H1 (cell line): ENCODE data around the gene CCDC7. TPM values are rescaled to one million over a fixed set of nuclear protein-coding genes. Genes with fewer than 3 reads are reported as not detected.

Experiments used
- CTCF ChIA-PET: fragments of 300-600 bp; sonication (Branson Sonifier 250); formaldehyde crosslinking; loops from one replicate; lab custom pipeline; 2021; ENCODE audit not compliant: partially characterized antibody; lab: Charles Lee
- POLR2A ChIA-PET: fragments of 300-600 bp; sonication (Branson Sonifier 250); formaldehyde crosslinking; loops from one replicate; lab custom pipeline; 2021; ENCODE audit warnings: inconsistent platforms; ENCODE audit not compliant: partially characterized antibody; lab: Charles Lee
- DNase-seq, 2 experiments: peaks; one replicate each; pipeline versions ENCODE4 v3.0.0 to v3.0.0-alpha.2; 2010 to 2022; ENCODE audit warnings: low spot score in 2 of 2, low read depth in 1 of 2, mixed read lengths in 1 of 2
- FAIRE-seq: peaks from 2 replicates; lab custom pipeline; 2011; peaks lifted over from hg19 to GRCh38; lab: Jason Lieb, UNC
- H2AFZ ChIP-seq: 2 replicates; pipeline ENCODE4 v1.8.1; 2012; ENCODE audit warnings: low read length, inconsistent platforms
- H2AK5ac ChIP-seq: 2 replicates; pipeline ENCODE4 v1.6.1; 2013; ENCODE audit warnings: low read depth, low read length
- H2BK120ac ChIP-seq: replicated peaks from 2 replicates; pipeline ENCODE3; 2013; ENCODE audit warnings: low read depth, low read length, inconsistent platforms
- H2BK12ac ChIP-seq: 2 replicates; pipeline ENCODE4 v1.6.1; 2013; ENCODE audit warnings: low read depth, low read length
- H2BK15ac ChIP-seq: 2 replicates; pipeline ENCODE4 v1.6.1; 2013; ENCODE audit warnings: low read length
- H2BK20ac ChIP-seq: 2 replicates; pipeline ENCODE4 v1.6.1; 2013; ENCODE audit warnings: low read length
- H2BK5ac ChIP-seq: 2 replicates; pipeline ENCODE4 v1.6.1; 2013; ENCODE audit warnings: low read depth, low read length
- H3K14ac ChIP-seq: 2 replicates; pipeline ENCODE4 v1.6.1; 2013; ENCODE audit warnings: inconsistent platforms; ENCODE audit not compliant: insufficient read length
- H3K18ac ChIP-seq: 2 replicates; pipeline ENCODE4 v1.6.1; 2013; ENCODE audit warnings: low read length; ENCODE audit errors: extremely low read depth
- H3K23ac ChIP-seq: 2 replicates; pipeline ENCODE4 v1.6.1; 2013; ENCODE audit warnings: inconsistent platforms; ENCODE audit not compliant: insufficient read length
- H3K23me2 ChIP-seq: 2 replicates; pipeline ENCODE4 v1.6.1; 2013; ENCODE audit warnings: low read depth, low read length
- H3K27ac ChIP-seq: 2 replicates; pipeline ENCODE4 v1.6.1; 2011; ENCODE audit warnings: low read depth, low read length, inconsistent platforms
- H3K27me3 ChIP-seq, 4 experiments: replicated peaks in 1 of 4; 1 replicate in 1 of 4; 2 replicates in 3 of 4; pipeline versions ENCODE4 v1.6.1 to v1.8.1; 2011 to 2013; ENCODE audit warnings: low read length in 3 of 4, mild to moderate bottlenecking in 3 of 4, inconsistent platforms in 2 of 4, mixed read lengths in 2 of 4, moderate library complexity in 1 of 4; ENCODE audit not compliant: control insufficient read depth in 3 of 4, insufficient read depth in 3 of 4; ENCODE audit errors: extremely low read depth in 1 of 4
- H3K36me3 ChIP-seq, 4 experiments: 2 replicates each; pipeline versions ENCODE4 v1.6.1 to v1.8.1; 2011 to 2013; ENCODE audit warnings: mild to moderate bottlenecking in 4 of 4, low read length in 3 of 4, moderate library complexity in 2 of 4, control low read depth in 1 of 4, inconsistent platforms in 1 of 4; ENCODE audit not compliant: insufficient read depth in 4 of 4, control insufficient read depth in 2 of 4
- H3K4ac ChIP-seq: replicated peaks from 2 replicates; pipeline ENCODE3; 2013; ENCODE audit warnings: low read length, low read depth, mixed read lengths, inconsistent platforms; ENCODE audit not compliant: insufficient read length
- H3K4me1 ChIP-seq, 4 experiments: replicated peaks in 1 of 4; 1 replicate in 1 of 4; 2 replicates in 3 of 4; pipeline versions ENCODE4 v1.6.1 to v1.8.1; 2011 to 2013; ENCODE audit warnings: low read length in 3 of 4, inconsistent platforms in 2 of 4, mixed read lengths in 1 of 4; ENCODE audit not compliant: insufficient read depth in 4 of 4, control insufficient read depth in 3 of 4
- H3K4me2 ChIP-seq, 2 experiments: 2 replicates each; pipeline versions ENCODE4 v1.6.1 to v1.8.1; 2011 to 2013; ENCODE audit warnings: low read depth in 2 of 2, low read length in 2 of 2, control low read depth in 1 of 2, inconsistent platforms in 1 of 2, mild to moderate bottlenecking in 1 of 2; ENCODE audit not compliant: insufficient read depth in 1 of 2
- H3K4me3 ChIP-seq, 4 experiments: fragments of 200-600, 300-600 bp in 1 of 4; sonication (generic), shearing (Covaris generic), sonication (Bioruptor Twin) in 1 of 4; 2 replicates each; pipeline versions ENCODE4 v1.5.1 to v1.8.1; 2011 to 2016; ENCODE audit warnings: low read length in 4 of 4, low read depth in 3 of 4, control low read depth in 2 of 4, inconsistent platforms in 2 of 4, mild to moderate bottlenecking in 2 of 4, mixed read lengths in 1 of 4, moderate library complexity in 1 of 4; ENCODE audit not compliant: insufficient read depth in 2 of 4; ENCODE audit errors: extremely low read depth in 1 of 4
- H3K56ac ChIP-seq: replicated peaks from 2 replicates; pipeline ENCODE3; 2013; ENCODE audit warnings: low read depth, mild to moderate bottlenecking, mixed read lengths, low read length, inconsistent platforms; ENCODE audit not compliant: insufficient read length
- H3K79me1 ChIP-seq: 2 replicates; pipeline ENCODE4 v1.6.1; 2013; ENCODE audit warnings: low read depth, low read length, control low read depth
- H3K79me2 ChIP-seq, 2 experiments: 2 replicates each; pipeline versions ENCODE4 v1.6.1 to v1.8.1; 2012 to 2013; ENCODE audit warnings: low read length in 2 of 2, mild to moderate bottlenecking in 2 of 2, inconsistent platforms in 1 of 2; ENCODE audit not compliant: insufficient read depth in 2 of 2, control insufficient read depth in 1 of 2
- H3K9ac ChIP-seq, 4 experiments: replicated peaks in 1 of 4; 1 replicate in 1 of 4; 2 replicates in 3 of 4; pipeline versions ENCODE4 v1.6.1 to v1.8.1; 2011 to 2013; ENCODE audit warnings: low read depth in 3 of 4, low read length in 3 of 4, control low read depth in 2 of 4, mild to moderate bottlenecking in 2 of 4, moderate library complexity in 2 of 4, inconsistent platforms in 1 of 4; ENCODE audit errors: extremely low read depth in 1 of 4
- H3K9me3 ChIP-seq, 2 experiments: 2 replicates each; pipeline versions ENCODE4 v1.6.1 to v1.8.1; 2012 to 2013; ENCODE audit warnings: mild to moderate bottlenecking in 2 of 2, moderate library complexity in 2 of 2, control low read depth in 1 of 2, inconsistent platforms in 1 of 2, low read depth in 1 of 2, low read length in 1 of 2, mixed read lengths in 1 of 2; ENCODE audit not compliant: insufficient read depth in 2 of 2
- H4K20me1 ChIP-seq, 2 experiments: replicated peaks in 1 of 2; 2 replicates each; pipeline versions ENCODE3 to v1.8.1; 2011 to 2013; ENCODE audit warnings: inconsistent platforms in 2 of 2, low read length in 2 of 2, mild to moderate bottlenecking in 1 of 2; ENCODE audit not compliant: insufficient read depth in 2 of 2, control insufficient read depth in 1 of 2
- H4K5ac ChIP-seq: 2 replicates; pipeline ENCODE4 v1.6.1; 2013; ENCODE audit warnings: low read length, low read depth, mixed read lengths, inconsistent platforms; ENCODE audit not compliant: insufficient read length
- H4K8ac ChIP-seq: 2 replicates; pipeline ENCODE4 v1.8.0; 2013; ENCODE audit warnings: mild to moderate bottlenecking, moderate library complexity, low read length, inconsistent platforms; ENCODE audit not compliant: insufficient read depth; ENCODE audit errors: extremely low read depth
- H4K91ac ChIP-seq: replicated peaks from 2 replicates; pipeline ENCODE3; 2013; ENCODE audit warnings: low read length, mixed read lengths, inconsistent platforms; ENCODE audit not compliant: insufficient read length
- BACH1 ChIP-seq: IDR thresholded peaks from 2 replicates; pipeline ENCODE4 v1.6.1; 2012; ENCODE audit warnings: low read length, improper control_type of control experiment
- BCL11A ChIP-seq, 2 experiments: IDR thresholded peaks; one replicate each; pipeline ENCODE4 v1.6.1; 2011; ENCODE audit warnings: low read depth in 2 of 2, low read length in 2 of 2, mild to moderate bottlenecking in 2 of 2
- CBX8 ChIP-seq: fragments of 300-800, 300-1000 bp; sonication (generic); IDR thresholded peaks from 2 replicates; pipeline ENCODE4 v1.7.1; 2016; ENCODE audit warnings: low read depth, low read length, borderline replicate concordance
- CHD1 ChIP-seq: IDR thresholded peaks from 2 replicates; pipeline ENCODE4 v1.6.1; 2012; ENCODE audit warnings: low read depth, low read length, improper control_type of control experiment
- CHD2 ChIP-seq: IDR thresholded peaks from 2 replicates; pipeline ENCODE4 v1.6.1; 2012; ENCODE audit warnings: low read length, improper control_type of control experiment
- EGR1 ChIP-seq: IDR thresholded peaks from 2 replicates; pipeline ENCODE4 v1.6.1; 2011; ENCODE audit warnings: low read depth, low read length, borderline replicate concordance
- HDAC2 ChIP-seq, 2 experiments: fragments of 300-600 bp in 1 of 2; sonication (generic) in 1 of 2; IDR thresholded peaks; 2 replicates each; pipeline ENCODE4 v1.6.1; 2011 to 2012; ENCODE audit warnings: low read depth in 2 of 2, low read length in 2 of 2, mild to moderate bottlenecking in 2 of 2, moderate library complexity in 2 of 2, borderline replicate concordance in 1 of 2, inconsistent platforms in 1 of 2
- MAFK ChIP-seq: IDR thresholded peaks from 2 replicates; pipeline ENCODE4 v1.6.1; 2012; ENCODE audit warnings: low read depth, mild to moderate bottlenecking, improper control_type of control experiment, low read length
- MAX ChIP-seq: IDR thresholded peaks from 2 replicates; pipeline ENCODE4 v1.6.1; 2012; ENCODE audit warnings: inconsistent platforms
- NANOG ChIP-seq: IDR thresholded peaks from 2 replicates; pipeline ENCODE4 v1.6.1; 2011; ENCODE audit warnings: low read length, low read depth, mild to moderate bottlenecking, inconsistent platforms; ENCODE audit not compliant: insufficient read depth, poor library complexity, severe bottlenecking
- WGBS, 2 experiments: shearing (Covaris generic) in 1 of 2; methylation state at CpG; one replicate each; pipeline versions ENCODE4 v1.1.6 to v1.1.7; 2013 to 2015; ENCODE audit warnings: low lambda C conversion rate in 2 of 2, mixed read lengths in 2 of 2, inconsistent platforms in 1 of 2, low coverage in 1 of 2, missing lambda C conversion rate in 1 of 2; ENCODE audit not compliant: insufficient replicate concordance in 2 of 2, insufficient coverage in 1 of 2, insufficient read length in 1 of 2; ENCODE audit errors: extremely low coverage in 1 of 2, missing lambda C conversion rate in 1 of 2; 5-methylcytosine and 5-hydroxymethylcytosine counted together
- polyA plus RNA-seq, 7 experiments: library from polyadenylated mRNA; depleted of rRNA in 3 of 7; stranded (reverse) in 5 of 7; unstranded in 2 of 7; fragments of >200 nt in 5 of 7; fragments of 200-250 nt in 2 of 7; gene quantifications; 1 replicate in 5 of 7; 2 replicates in 1 of 7; 4 replicates in 1 of 7; pipeline versions ENCODE4 v1.2.1 to v1.2.3, GENCODE V29; 2011 to 2013; ENCODE audit warnings: missing spikeins in 2 of 7, mixed read lengths in 2 of 7
- total RNA-seq: library from RNA; stranded (reverse); fragmentation: NEBNext Ultra II Directional; extraction: Animal tissue kit (Norgen Biotek cat#: 25700); gene quantifications from 2 replicates; pipeline ENCODE4 v1.2.1, GENCODE V29; 2021

Gene CCDC7
- total and polyA plus RNA-seq, 2 of the 8 experiments (the other 6 are each of a cell fraction or from before 2014, with no cell fraction given): 0.18 to 0.74 TPM

- no peak overlapping the region for H3K4me2 ChIP-seq
- H3K9me3 ChIP-seq: no peaks in the 10 kb centered on the region
- no peaks in the 10 kb centered on the region; the same call in 1 of the 2 replicates for H3K23me2 ChIP-seq
- no peak overlapping the region for H3K4ac ChIP-seq
- no peak overlapping the region for H4K5ac ChIP-seq
- no peak overlapping the region for H3K18ac ChIP-seq
- no peaks in the 10 kb centered on the region for H4K20me1 ChIP-seq
- H2BK15ac ChIP-seq: no peak overlapping the region
- H3K9ac ChIP-seq: no peak overlapping the region
- CTCF ChIA-PET: interaction anchor here (0.5 kb wide), 1 partner anchor 147 kb away, joined by 4 read pairs; no protein-coding TSS in a partner anchor
- no peak overlapping the region for H2BK5ac ChIP-seq
- H3K27me3 ChIP-seq: no peaks in the 10 kb centered on the region
- no peak overlapping the region for H2BK20ac ChIP-seq
- no peak overlapping the region for H2BK12ac ChIP-seq
- WGBS, 2 experiments: 77% methylated on average over 2 of the region's 2 CpGs; no CpG with 5 or more reads in 1 of the 2 experiments
- FAIRE-seq (no peak), DNase-seq (no peak)
- no peak overlapping the region for H3K4me3 ChIP-seq
- no peaks in the 10 kb centered on the region for H3K4me1 ChIP-seq
- H3K56ac ChIP-seq: no peak overlapping the region
- H3K79me2 ChIP-seq: no peaks in the 10 kb centered on the region
- H3K79me1 ChIP-seq: no peaks in the 10 kb centered on the region
- H4K8ac ChIP-seq: no peak overlapping the region
- H2BK120ac ChIP-seq: no peak overlapping the region
- no peak overlapping the region for H3K14ac ChIP-seq
- no peak overlapping the region for H3K27ac ChIP-seq
- H3K23ac ChIP-seq: no peak overlapping the region
- TF ChIP-seq HDAC2 (IDR thresholded peaks at IDR 0.05; ENCODE audit: borderline replicate concordance in 1 of 2, low read depth in 2 of 2, low read length in 2 of 2) (no peak), NANOG (no peak), MAX (no peak), CHD2 (no peak), CBX8 (no peak), BACH1 (no peak), BCL11A (IDR thresholded peaks at IDR 0.05; ENCODE audit: low read depth in 2 of 2, low read length in 2 of 2) (no peak), MAFK (no peak), EGR1 (no peak), CHD1 (no peak)
- H4K91ac ChIP-seq: no peak overlapping the region
- no peak overlapping the region for H2AK5ac ChIP-seq
- H3K36me3 ChIP-seq: no peaks in the 10 kb centered on the region; a peak in 1 of 8 replicates
- POLR2A ChIA-PET: no interaction called here
- 0 out of 2 replicates have a peak overlapping the region, but pooled peaks have one; percentile 51 for H2AFZ ChIP-seq
Measured at GRCh38 chr10:32582946-32583345, 137.0 kb downstream of the CCDC7 start.
